SK-N-SH treated with all-trans-retinoic acid at 6 μM for 48 hours (cell line): Measurements from ENCODE around the gene GOLGA5.

ENCODE experiments used
- CSDC2 ChIP-seq: fragments of 250-450 bp; sonication (Bioruptor Pico); IDR thresholded peaks from 2 replicates; pipeline ENCODE4 v1.5.0; 2020; ENCODE audit warnings: mild to moderate bottlenecking, moderate library complexity
- RARB ChIP-seq: fragments of 250-450 bp; sonication (Bioruptor Pico); IDR thresholded peaks from 2 replicates; pipeline ENCODE4 v1.8.0; 2021; ENCODE audit warnings: mild to moderate bottlenecking, moderate library complexity
- TOX ChIP-seq: fragments of 250-450 bp; sonication (Bioruptor Pico); IDR thresholded peaks from 2 replicates; pipeline ENCODE4 v1.8.0; 2021; ENCODE audit warnings: mild to moderate bottlenecking, moderate library complexity, borderline replicate concordance
- ZFP3 ChIP-seq: fragments of 250-450 bp; sonication (Bioruptor Pico); IDR thresholded peaks from 2 replicates; pipeline ENCODE4 v1.5.0; 2020; ENCODE audit warnings: mild to moderate bottlenecking, moderate library complexity
- ZNF70 ChIP-seq: fragments of 450-650 bp; formaldehyde crosslinking; IDR thresholded peaks from 2 replicates; pipeline ENCODE4 v1.5.0; 2020; ENCODE audit warnings: mild to moderate bottlenecking, moderate library complexity
- ZNF8 ChIP-seq: fragments of 450-650 bp; formaldehyde crosslinking; IDR thresholded peaks from 2 replicates; pipeline ENCODE4 v1.5.0; 2020; ENCODE audit warnings: mild to moderate bottlenecking, moderate library complexity
- TF ChIP-seq, protein P1 (sequence below): fragments of 250-450 bp; sonication (Bioruptor Pico); IDR thresholded peaks from 2 replicates; pipeline ENCODE4 v1.8.0; 2020; ENCODE audit warnings: mild to moderate bottlenecking, moderate library complexity, borderline replicate concordance
- TF ChIP-seq, protein P2 (sequence below): fragments of 250-450 bp; sonication (Bioruptor Pico); IDR thresholded peaks from 2 replicates; pipeline ENCODE4 v1.5.1; 2021; ENCODE audit warnings: mild to moderate bottlenecking, moderate library complexity

DNA sequence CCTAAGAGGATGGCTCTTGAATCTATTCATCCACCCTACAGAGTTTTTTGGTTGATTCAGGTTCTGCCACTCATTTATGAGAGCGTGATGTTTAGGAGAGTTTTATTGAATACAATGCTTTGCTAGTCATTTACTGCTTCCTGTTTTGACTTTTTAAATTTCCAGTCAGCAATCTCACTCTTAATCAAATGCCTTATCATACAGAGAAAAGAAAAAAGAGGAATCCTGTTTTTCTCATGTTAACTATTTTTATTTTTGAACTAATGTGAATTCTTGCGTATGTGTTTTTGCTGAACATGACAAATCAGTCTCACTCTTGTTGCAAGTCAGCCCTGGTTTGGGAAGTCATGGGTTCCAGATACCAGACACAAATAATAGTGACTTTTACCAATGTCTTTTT, 23.6 kb upstream of the GOLGA5 start:
- TF ChIP-seq CSDC2 (no peak), ZNF70 (CRISPR knock-in tag) (no peak), TOX (CRISPR knock-in tag) (no peak), ZNF8 (CRISPR knock-in tag) (no peak), ZFP3 (CRISPR knock-in tag) (no peak), RARB (CRISPR knock-in tag) (no peak)
- TF ChIP-seq, protein P1, sequence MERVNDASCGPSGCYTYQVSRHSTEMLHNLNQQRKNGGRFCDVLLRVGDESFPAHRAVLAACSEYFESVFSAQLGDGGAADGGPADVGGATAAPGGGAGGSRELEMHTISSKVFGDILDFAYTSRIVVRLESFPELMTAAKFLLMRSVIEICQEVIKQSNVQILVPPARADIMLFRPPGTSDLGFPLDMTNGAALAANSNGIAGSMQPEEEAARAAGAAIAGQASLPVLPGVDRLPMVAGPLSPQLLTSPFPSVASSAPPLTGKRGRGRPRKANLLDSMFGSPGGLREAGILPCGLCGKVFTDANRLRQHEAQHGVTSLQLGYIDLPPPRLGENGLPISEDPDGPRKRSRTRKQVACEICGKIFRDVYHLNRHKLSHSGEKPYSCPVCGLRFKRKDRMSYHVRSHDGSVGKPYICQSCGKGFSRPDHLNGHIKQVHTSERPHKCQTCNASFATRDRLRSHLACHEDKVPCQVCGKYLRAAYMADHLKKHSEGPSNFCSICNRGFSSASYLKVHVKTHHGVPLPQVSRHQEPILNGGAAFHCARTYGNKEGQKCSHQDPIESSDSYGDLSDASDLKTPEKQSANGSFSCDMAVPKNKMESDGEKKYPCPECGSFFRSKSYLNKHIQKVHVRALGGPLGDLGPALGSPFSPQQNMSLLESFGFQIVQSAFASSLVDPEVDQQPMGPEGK = no peak
- TF ChIP-seq, protein P2, sequence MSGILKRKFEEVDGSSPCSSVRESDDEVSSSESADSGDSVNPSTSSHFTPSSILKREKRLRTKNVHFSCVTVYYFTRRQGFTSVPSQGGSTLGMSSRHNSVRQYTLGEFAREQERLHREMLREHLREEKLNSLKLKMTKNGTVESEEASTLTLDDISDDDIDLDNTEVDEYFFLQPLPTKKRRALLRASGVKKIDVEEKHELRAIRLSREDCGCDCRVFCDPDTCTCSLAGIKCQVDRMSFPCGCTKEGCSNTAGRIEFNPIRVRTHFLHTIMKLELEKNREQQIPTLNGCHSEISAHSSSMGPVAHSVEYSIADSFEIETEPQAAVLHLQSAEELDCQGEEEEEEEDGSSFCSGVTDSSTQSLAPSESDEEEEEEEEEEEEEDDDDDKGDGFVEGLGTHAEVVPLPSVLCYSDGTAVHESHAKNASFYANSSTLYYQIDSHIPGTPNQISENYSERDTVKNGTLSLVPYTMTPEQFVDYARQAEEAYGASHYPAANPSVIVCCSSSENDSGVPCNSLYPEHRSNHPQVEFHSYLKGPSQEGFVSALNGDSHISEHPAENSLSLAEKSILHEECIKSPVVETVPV (CRISPR knock-in tag) = no peak
